GM12874 (cell line): ENCODE measurements around the gene EYA4.

Experiments used
- CTCF ChIP-seq: IDR thresholded peaks from 2 replicates; pipeline ENCODE4 v1.5.1; 2011; ENCODE audit warnings: low read depth, mild to moderate bottlenecking, control low read depth, low read length, moderate library complexity; ENCODE audit not compliant: insufficient read depth

The EYA4 gene

GRCh38 chr6:133289733-133290306 is 48.7 kb downstream of the EYA4 start:
- TF ChIP-seq CTCF = no peak

GRCh38 chr6:133290930-133291329 is 49.8 kb downstream of the EYA4 start:
- TF ChIP-seq CTCF = no peak

- TF ChIP-seq CTCF = no peak
Observed at GRCh38 chr6:133291671-133292070, 50.5 kb downstream of the EYA4 start.

- no peak for TF ChIP-seq CTCF
Observed at GRCh38 chr6:133297657-133298056, 56.5 kb downstream of the EYA4 start.

- no peak for TF ChIP-seq CTCF
Observed at GRCh38 chr6:133298335-133298734, 57.2 kb downstream of the EYA4 start.

GRCh38 chr6:133298801-133299200 is 57.6 kb downstream of the EYA4 start:
- no peak for TF ChIP-seq CTCF

- TF ChIP-seq CTCF = no peak
Observed at GRCh38 chr6:133300896-133301295, 59.7 kb downstream of the EYA4 start.
